Activated CD4-positive, alpha-beta T cell treated with anti-CD3 and anti-CD28 coated beads, Interleukin-2, amount 10 ng/mL, durations not matched to agents 24 days and 14 days (primary cell): ENCODE results near the gene WDR72. TPM values are rescaled to one million over a fixed set of nuclear protein-coding genes. Genes with fewer than 3 reads are reported as not detected.

Experiments
- DNase-seq: peaks from one replicate; pipeline ENCODE4 v3.0.0; 2022
- H3K27ac Mint-ChIP-seq: one replicate; pipeline ENCODE4 v1.8.0; 2022; ENCODE audit warnings: mild to moderate bottlenecking, mixed read lengths
- H3K27me3 Mint-ChIP-seq: one replicate; pipeline ENCODE4 v1.8.0; 2022; ENCODE audit warnings: mixed read lengths
- H3K36me3 Mint-ChIP-seq: one replicate; pipeline ENCODE4 v1.8.0; 2022; ENCODE audit warnings: low read depth, mild to moderate bottlenecking, mixed read lengths
- H3K4me1 Mint-ChIP-seq: one replicate; pipeline ENCODE4 v1.8.0; 2021; ENCODE audit warnings: mixed read lengths
- H3K4me3 Mint-ChIP-seq: one replicate; pipeline ENCODE4 v1.8.0; 2022; ENCODE audit warnings: mild to moderate bottlenecking, moderate library complexity, mixed read lengths
- H3K9me3 Mint-ChIP-seq: one replicate; pipeline ENCODE4 v1.8.0; 2021; ENCODE audit warnings: mixed read lengths
- intact Hi-C: fragments of 100-400 bp; cut with micrococcal nuclease; formaldehyde crosslinking; loops from one replicate; pipeline ENCODE4 v1.15.1; 2023
- total RNA-seq: library from RNA; stranded (reverse); gene quantifications from 2 replicates; pipeline ENCODE4 v1.2.3, GENCODE V29; 2022

WDR72 gene
- total RNA-seq, 1 donor from 2014 or later: not detected

DNA sequence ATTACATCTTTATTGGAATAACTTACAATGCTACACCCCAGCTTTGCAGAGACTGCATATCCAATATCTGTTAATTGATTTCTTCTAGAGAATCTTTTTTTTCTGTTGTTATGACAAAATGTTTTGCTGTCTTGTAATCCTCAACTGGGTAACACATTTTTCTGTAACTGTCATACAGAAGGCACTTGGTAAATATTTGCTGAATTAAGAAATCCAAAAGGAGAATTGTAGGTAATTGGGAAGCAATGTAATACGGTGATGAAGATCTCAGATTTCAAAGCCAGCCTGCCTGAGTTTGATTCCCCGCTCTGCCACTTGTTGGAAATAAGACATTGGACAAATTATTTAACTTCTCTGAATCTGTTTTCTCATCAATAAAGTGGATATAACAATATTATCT is 169.1 kb downstream of the WDR72 start:
- Mint-ChIP-seq H3K27ac (no peak overlapping the region), H3K36me3 (no peaks in the 10 kb centered on the region), H3K27me3 (no peaks in the 10 kb centered on the region), H3K4me3 (no peak overlapping the region), H3K4me1 (peaks cover 2% of the 10 kb centered on the region), H3K9me3 (no peaks in the 10 kb centered on the region)
- no peak for DNase-seq
- intact Hi-C loops: no loop called here

DNA sequence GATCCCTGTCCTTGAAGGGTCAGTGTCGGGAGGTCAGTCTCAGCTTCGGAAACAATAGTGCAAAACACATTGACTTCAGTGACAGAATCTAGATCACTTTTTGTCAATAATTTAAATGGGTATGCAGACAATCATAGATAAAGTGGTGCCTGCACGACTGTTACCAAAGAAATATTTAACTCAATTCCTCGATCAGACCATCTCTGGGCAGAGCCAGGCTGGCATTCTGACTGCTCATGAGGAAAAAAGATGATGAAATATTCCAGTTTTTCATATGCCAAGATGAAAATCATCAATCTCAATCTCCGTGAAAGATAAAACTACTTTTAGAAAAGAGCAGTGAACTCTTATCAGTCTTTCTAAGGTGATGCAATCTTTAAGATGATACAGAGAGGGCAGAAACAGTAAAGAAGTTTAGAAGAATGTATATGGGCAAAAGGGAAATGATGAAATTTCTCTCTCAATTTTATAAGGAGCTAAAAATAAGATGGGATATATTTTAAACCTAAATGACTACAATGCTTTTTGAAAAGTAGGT is 169.9 kb downstream of the WDR72 start:
- Mint-ChIP-seq H3K27ac (no peak overlapping the region), H3K4me3 (no peak overlapping the region), H3K9me3 (no peaks in the 10 kb centered on the region), H3K4me1 (peaks cover 2% of the 10 kb centered on the region), H3K27me3 (no peaks in the 10 kb centered on the region), H3K36me3 (no peaks in the 10 kb centered on the region)
- intact Hi-C loops: no loop called here
- DNase-seq: no peak

DNA sequence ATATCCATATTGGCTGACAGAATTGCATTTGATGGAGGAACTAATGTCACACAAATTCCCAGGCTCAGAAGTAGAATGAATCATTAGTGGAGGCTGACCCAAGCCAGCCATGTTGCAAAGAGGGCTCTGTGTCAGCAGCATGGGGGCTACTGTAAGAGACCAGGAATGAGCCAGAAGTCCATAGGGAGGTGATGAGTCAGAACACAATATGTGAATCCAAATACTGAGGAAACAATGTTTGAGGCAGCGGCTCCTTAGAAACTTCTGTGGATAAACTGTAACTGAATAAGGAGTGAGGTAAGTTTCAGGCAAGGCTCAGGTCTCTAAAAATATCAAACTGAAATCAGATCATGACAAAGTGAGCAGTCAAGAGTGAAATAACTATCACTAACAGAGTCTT is 170.7 kb downstream of the WDR72 start:
- H3K4me3 Mint-ChIP-seq: no peak overlapping the region
- intact Hi-C loops: no loop called here

DNA sequence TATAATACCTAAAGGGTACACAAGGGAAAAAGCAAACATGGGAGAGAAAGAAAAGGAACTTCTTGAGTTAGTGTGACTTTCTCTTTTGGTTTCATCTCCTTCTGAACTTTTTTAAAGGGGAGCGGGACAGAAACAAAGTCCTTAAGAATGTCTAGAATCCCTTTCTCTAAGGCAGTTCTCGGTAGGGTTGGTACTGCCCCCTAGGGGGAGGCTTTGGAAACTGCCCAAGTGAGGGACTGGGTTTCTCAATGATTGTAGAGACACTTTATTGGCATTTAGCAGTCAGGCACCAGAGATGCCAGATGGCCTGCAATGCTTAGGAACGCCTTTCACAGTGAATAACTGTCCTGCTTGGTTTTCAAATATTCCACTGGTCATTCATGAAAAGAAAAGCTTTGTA is 172.7 kb downstream of the WDR72 start:
- Mint-ChIP-seq H3K27ac (no peak overlapping the region), H3K36me3 (no peaks in the 10 kb centered on the region), H3K27me3 (no peaks in the 10 kb centered on the region), H3K4me3 (no peak overlapping the region), H3K4me1 (peaks cover 2% of the 10 kb centered on the region), H3K9me3 (no peaks in the 10 kb centered on the region)
- intact Hi-C loops: no loop called here
- peak; percentile 64 for DNase-seq

More for the DNA sequence above, 170.7 kb downstream of the WDR72 start:
- Mint-ChIP-seq H3K4me1 (peaks cover 2% of the 10 kb centered on the region), H3K27me3 (no peaks in the 10 kb centered on the region), H3K36me3 (no peaks in the 10 kb centered on the region), H3K27ac (no peak overlapping the region), H3K9me3 (no peaks in the 10 kb centered on the region)
- no peak for DNase-seq

DNA sequence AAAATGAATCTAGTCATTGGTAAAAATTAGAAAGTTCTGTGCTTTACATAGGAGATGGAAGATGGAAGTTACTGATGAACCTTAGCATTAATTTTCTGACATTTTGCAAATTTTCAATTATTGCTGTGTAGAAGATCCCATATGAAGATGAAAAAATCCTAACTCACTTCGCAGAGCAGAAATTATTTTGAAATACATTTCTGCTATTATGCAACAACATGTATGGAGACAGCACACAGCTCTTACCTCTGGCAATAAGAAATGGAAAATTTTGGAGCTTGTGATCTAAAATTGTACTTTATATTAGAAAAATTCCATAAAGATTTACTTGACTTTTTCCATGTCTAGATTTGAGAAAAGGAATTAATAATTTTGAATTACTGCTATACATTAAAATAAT is 177.9 kb downstream of the WDR72 start:
- intact Hi-C loops: no loop called here
- Mint-ChIP-seq H3K4me1 (peaks cover under 1% of the 10 kb centered on the region), H3K4me3 (no peak overlapping the region), H3K27ac (no peak overlapping the region), H3K9me3 (no peaks in the 10 kb centered on the region), H3K36me3 (no peaks in the 10 kb centered on the region), H3K27me3 (no peaks in the 10 kb centered on the region)
- DNase-seq: no peak

DNA sequence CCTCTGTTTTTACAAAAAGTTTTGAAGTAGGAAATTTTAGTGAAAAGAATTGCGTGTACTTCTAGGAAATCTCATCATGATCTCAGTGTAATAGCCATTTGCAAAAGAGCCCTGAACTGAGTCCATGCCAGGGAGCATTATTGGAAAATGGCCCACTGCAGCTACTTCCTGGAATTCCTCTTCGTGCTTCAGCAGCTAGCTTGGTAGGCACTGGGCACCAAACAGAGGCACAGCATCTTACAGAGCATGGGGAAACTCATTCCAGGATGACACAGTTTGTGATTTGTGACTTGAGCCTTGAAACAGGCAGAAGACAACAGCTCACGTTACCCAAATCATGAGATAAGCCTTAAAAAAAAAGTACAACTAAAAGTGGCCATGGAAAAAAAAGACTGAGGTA is 179.1 kb downstream of the WDR72 start:
- Mint-ChIP-seq H3K27me3 (no peaks in the 10 kb centered on the region), H3K4me1 (no peaks in the 10 kb centered on the region), H3K27ac (no peak overlapping the region), H3K9me3 (no peaks in the 10 kb centered on the region), H3K4me3 (no peak overlapping the region), H3K36me3 (no peaks in the 10 kb centered on the region)
- intact Hi-C loops: no loop called here
- no peak for DNase-seq

GRCh38 chr15:53576841-53577240 is 182.6 kb downstream of the WDR72 start:
- Mint-ChIP-seq H3K4me1 (no peaks in the 10 kb centered on the region), H3K27ac (no peak overlapping the region), H3K27me3 (no peaks in the 10 kb centered on the region), H3K9me3 (no peaks in the 10 kb centered on the region), H3K4me3 (no peak overlapping the region), H3K36me3 (no peaks in the 10 kb centered on the region)
- intact Hi-C loops: no loop called here
- DNase-seq: no peak

DNA sequence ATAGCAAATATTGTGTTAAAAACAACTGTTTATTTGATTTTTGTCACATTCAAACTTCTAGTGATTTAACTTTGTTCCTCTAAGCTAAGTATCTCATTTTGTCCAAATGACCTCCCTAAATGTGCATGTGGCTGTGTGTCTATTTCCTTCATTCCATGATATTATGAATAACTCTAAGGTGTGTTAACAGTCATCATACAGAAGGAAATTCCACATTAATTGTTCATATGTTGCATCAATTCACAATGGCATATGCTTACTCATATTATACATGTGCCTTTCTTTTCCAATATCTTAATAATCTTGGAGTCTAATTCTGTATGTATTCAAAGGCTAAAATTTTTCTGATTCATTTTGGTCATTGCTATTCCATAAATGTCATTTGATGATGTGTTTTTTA is 186.4 kb downstream of the WDR72 start:
- H3K27ac Mint-ChIP-seq: no peak overlapping the region
- H3K36me3 Mint-ChIP-seq: no peaks in the 10 kb centered on the region
- no peaks in the 10 kb centered on the region for H3K9me3 Mint-ChIP-seq
- no peak for DNase-seq
- H3K4me3 Mint-ChIP-seq: no peak overlapping the region
- no peaks in the 10 kb centered on the region for H3K27me3 Mint-ChIP-seq
- intact Hi-C loops: no loop called here
- H3K4me1 Mint-ChIP-seq: no peaks in the 10 kb centered on the region

DNA sequence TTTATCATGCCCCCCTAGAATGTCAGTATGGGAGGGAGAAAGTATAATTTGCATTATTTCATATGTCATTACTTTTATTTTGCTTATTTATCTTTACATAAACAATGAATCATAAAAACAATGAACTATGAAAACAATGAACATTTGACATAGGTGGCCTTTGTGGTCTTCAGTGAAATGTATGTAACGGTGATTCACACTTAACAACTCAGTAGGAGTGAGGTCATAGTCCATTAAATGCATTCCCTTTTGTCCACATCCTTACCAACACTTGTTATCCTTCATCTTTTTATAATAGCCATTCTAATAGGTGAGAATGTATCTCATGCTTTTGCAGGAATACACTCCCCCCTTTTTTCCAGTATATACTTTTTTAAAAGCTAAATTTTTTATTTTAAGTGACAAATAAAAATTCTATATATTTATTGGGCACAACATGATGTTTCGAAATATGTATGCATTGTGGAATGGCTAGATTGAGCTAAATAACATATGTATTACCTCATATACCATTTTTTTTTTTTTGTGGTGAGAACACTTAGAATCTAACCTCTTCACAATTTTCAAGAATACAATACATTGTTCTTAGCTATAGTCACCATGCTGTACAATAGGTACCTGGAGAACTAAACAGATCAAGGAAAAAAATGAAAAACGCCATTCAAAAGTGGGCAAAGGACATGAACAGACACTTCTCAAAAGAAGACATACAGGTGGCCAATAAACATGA is 189.5 kb downstream of the WDR72 start:
- no peak for DNase-seq
- Mint-ChIP-seq H3K27me3 (no peaks in the 10 kb centered on the region), H3K36me3 (no peaks in the 10 kb centered on the region), H3K4me1 (no peaks in the 10 kb centered on the region), H3K27ac (no peak overlapping the region), H3K9me3 (no peaks in the 10 kb centered on the region), H3K4me3 (no peak overlapping the region)
- intact Hi-C loops: no loop called here

GRCh38 chr15:53566912-53567311 is 192.6 kb downstream of the WDR72 start:
- no peaks in the 10 kb centered on the region for H3K36me3 Mint-ChIP-seq
- intact Hi-C loops: no loop called here
- no peaks in the 10 kb centered on the region for H3K9me3 Mint-ChIP-seq
- DNase-seq: no peak
- no peaks in the 10 kb centered on the region for H3K4me1 Mint-ChIP-seq
- no peaks in the 10 kb centered on the region for H3K27me3 Mint-ChIP-seq
- no peak overlapping the region for H3K4me3 Mint-ChIP-seq
- no peak overlapping the region for H3K27ac Mint-ChIP-seq

DNA sequence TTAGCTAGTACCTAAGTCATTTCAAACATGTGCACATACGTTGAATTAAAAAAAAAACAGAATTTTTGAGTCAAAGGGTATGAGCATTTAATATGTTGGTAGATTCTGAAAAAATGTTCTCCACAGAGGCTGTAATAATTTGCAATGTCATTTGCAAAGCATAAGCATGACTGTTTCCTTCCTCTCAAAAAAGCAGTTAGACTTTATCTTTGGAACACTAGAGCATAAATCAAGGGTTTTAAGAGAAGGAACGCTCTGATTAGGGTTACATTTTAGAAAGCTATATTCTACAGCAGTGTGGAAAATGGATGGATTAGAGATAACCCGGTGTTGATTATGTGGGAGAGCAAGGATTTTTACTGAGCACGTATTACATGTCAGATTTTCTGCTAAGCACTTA is 193.7 kb downstream of the WDR72 start:
- intact Hi-C loops: no loop called here
- Mint-ChIP-seq H3K4me3 (no peak overlapping the region), H3K9me3 (no peaks in the 10 kb centered on the region), H3K4me1 (no peaks in the 10 kb centered on the region), H3K27ac (no peak overlapping the region), H3K36me3 (no peaks in the 10 kb centered on the region), H3K27me3 (no peaks in the 10 kb centered on the region)
- no peak for DNase-seq

- no peak for DNase-seq
- no peaks in the 10 kb centered on the region for H3K27me3 Mint-ChIP-seq
Measured at GRCh38 chr15:53564647-53565046, 194.8 kb downstream of the WDR72 start.

DNA sequence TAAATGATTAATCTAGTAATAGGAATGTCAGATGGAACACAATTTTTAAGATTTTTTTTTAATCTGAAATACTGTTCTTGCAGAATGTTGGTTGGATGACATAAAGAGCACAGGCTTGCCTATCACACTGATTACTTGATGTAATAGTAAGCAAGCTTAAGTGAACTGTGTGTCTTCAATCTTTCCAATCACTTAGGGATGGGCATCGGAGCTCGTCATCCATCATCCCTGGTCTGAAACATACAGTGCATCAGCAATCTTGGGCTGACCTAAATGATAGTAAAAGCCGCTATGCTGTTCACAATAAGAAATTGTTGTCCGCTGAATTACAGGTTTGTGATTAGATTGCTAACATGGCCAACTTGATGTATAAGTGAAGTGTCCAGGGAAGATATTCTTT is 195.8 kb downstream of the WDR72 start:
- DNase-seq: no peak
- no peaks in the 10 kb centered on the region for H3K9me3 Mint-ChIP-seq
- no peak overlapping the region for H3K27ac Mint-ChIP-seq
- no peaks in the 10 kb centered on the region for H3K36me3 Mint-ChIP-seq
- no peaks in the 10 kb centered on the region for H3K4me1 Mint-ChIP-seq
- H3K27me3 Mint-ChIP-seq: no peaks in the 10 kb centered on the region
- no peak overlapping the region for H3K4me3 Mint-ChIP-seq
- intact Hi-C loops: no loop called here

More at GRCh38 chr15:53564647-53565046, 194.8 kb downstream of the WDR72 start:
- H3K4me1 Mint-ChIP-seq: no peaks in the 10 kb centered on the region
- intact Hi-C loops: no loop called here
- H3K27ac Mint-ChIP-seq: no peak overlapping the region
- no peak overlapping the region for H3K4me3 Mint-ChIP-seq
- H3K9me3 Mint-ChIP-seq: no peaks in the 10 kb centered on the region
- no peaks in the 10 kb centered on the region for H3K36me3 Mint-ChIP-seq

DNA sequence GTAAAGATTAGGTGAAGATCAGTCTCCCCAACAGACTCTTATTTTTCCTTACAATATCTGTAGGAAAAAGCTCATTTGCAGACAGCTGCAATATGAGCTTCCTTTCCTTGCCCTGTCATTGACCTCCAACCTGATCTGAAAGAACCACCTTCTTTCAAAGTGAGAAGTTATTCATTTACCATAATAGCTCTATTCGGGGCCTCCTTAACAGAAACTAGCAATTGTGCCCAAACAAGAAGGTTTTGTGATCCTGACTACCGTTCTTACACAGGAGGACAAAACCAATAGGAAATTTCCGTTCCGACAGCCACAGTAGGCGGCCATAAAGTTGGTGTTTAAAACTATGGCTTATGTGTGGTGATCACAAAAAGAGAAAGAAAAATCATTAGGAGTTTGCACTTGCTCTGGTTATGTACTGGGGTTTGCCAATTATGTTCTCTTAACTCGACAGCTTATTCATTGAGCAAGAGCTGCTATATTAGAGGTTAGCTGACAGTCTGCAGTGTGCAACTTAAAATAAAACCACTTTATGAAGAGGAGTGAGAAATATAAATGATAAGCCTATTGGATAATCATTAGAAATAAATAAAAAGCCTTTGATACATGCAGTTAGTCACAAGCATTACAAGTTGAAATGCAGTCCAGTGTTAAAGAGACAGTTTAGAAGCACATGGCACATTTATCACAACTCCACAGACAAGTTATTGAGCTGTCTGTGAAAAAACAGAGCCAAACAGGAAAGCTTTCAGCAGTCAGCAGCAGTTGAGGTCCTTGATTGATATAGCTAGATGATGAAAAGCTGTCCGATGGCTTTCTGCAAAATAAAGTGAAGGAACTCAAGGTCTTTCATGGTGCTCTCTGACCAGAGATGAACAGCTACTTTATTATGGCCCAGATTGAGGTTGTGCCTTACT is 199.8 kb downstream of the WDR72 start:
- H3K4me1 Mint-ChIP-seq: no peaks in the 10 kb centered on the region
- H3K4me3 Mint-ChIP-seq: no peak overlapping the region
- no peaks in the 10 kb centered on the region for H3K9me3 Mint-ChIP-seq
- no peaks in the 10 kb centered on the region for H3K27me3 Mint-ChIP-seq
- intact Hi-C loops: no loop called here
- no peak overlapping the region for H3K27ac Mint-ChIP-seq
- no peak for DNase-seq
- H3K36me3 Mint-ChIP-seq: no peaks in the 10 kb centered on the region
